ENCODE measurements around the gene PRKD1. TPM values are rescaled to one million over a fixed set of nuclear protein-coding genes. Genes with fewer than 3 reads are reported as not detected.

The PRKD1 gene
- total RNA-seq, 1 donor from 2014 or later: 13.5 TPM

- DNase-seq (ENCODE audit: low read depth, low spot score): no peak
- peaks cover 4% of the 10 kb centered on the region for H3K4me1 Mint-ChIP-seq
- H3K4me3 Mint-ChIP-seq: no peak overlapping the region
- no peaks in the 10 kb centered on the region for H3K9me3 Mint-ChIP-seq
- no peaks in the 10 kb centered on the region for H3K36me3 Mint-ChIP-seq (ENCODE audit: low read depth)
- no peaks in the 10 kb centered on the region for H3K27me3 Mint-ChIP-seq (ENCODE audit: low read depth)
- no peak overlapping the region for H3K27ac Mint-ChIP-seq (ENCODE audit: unreplicated experiment)
- no peak for TF ChIP-seq CTCF (conservative IDR thresholded peaks at IDR 0.05)
Measured at GRCh38 chr14:29895591-29896083, 32.0 kb downstream of the PRKD1 start.

- Mint-ChIP-seq H3K4me1 (peaks cover 4% of the 10 kb centered on the region), H3K27me3 (ENCODE audit: low read depth) (no peaks in the 10 kb centered on the region), H3K36me3 (ENCODE audit: low read depth) (no peaks in the 10 kb centered on the region), H3K27ac (ENCODE audit: unreplicated experiment) (no peak overlapping the region), H3K9me3 (no peaks in the 10 kb centered on the region), H3K4me3 (no peak overlapping the region)
- no peak for TF ChIP-seq CTCF (conservative IDR thresholded peaks at IDR 0.05)
- no peak for DNase-seq (ENCODE audit: low read depth, low spot score)
Measured at GRCh38 chr14:29893989-29894388, 33.7 kb downstream of the PRKD1 start.

GRCh38 chr14:29892327-29892726, 35.3 kb downstream of the PRKD1 start:
- H3K27me3 Mint-ChIP-seq (ENCODE audit: low read depth): no peaks in the 10 kb centered on the region
- H3K4me1 Mint-ChIP-seq: peaks cover 4% of the 10 kb centered on the region
- no peak overlapping the region for H3K27ac Mint-ChIP-seq (ENCODE audit: unreplicated experiment)
- no peak for TF ChIP-seq CTCF (conservative IDR thresholded peaks at IDR 0.05)
- H3K4me3 Mint-ChIP-seq: no peak overlapping the region
- H3K36me3 Mint-ChIP-seq (ENCODE audit: low read depth): no peaks in the 10 kb centered on the region
- no peaks in the 10 kb centered on the region for H3K9me3 Mint-ChIP-seq
- no peak for DNase-seq (ENCODE audit: low read depth, low spot score)

- H3K27me3 Mint-ChIP-seq (ENCODE audit: low read depth): no peaks in the 10 kb centered on the region
- H3K27ac Mint-ChIP-seq (ENCODE audit: unreplicated experiment): no peak overlapping the region
- no peak for TF ChIP-seq CTCF (conservative IDR thresholded peaks at IDR 0.05)
- no peak for DNase-seq (ENCODE audit: low read depth, low spot score)
- peaks cover 5% of the 10 kb centered on the region for H3K36me3 Mint-ChIP-seq (ENCODE audit: low read depth)
- no peaks in the 10 kb centered on the region for H3K4me1 Mint-ChIP-seq
- no peak overlapping the region for H3K4me3 Mint-ChIP-seq
- peaks cover 6% of the 10 kb centered on the region for H3K9me3 Mint-ChIP-seq
Measured at GRCh38 chr14:29885988-29886387, 41.7 kb downstream of the PRKD1 start.

GRCh38 chr14:29868000-29868399, 59.6 kb downstream of the PRKD1 start:
- no peaks in the 10 kb centered on the region for H3K36me3 Mint-ChIP-seq (ENCODE audit: low read depth)
- H3K27ac Mint-ChIP-seq (ENCODE audit: unreplicated experiment): no peak overlapping the region
- peaks cover 11% of the 10 kb centered on the region for H3K4me1 Mint-ChIP-seq
- H3K27me3 Mint-ChIP-seq (ENCODE audit: low read depth): no peaks in the 10 kb centered on the region
- H3K9me3 Mint-ChIP-seq: no peaks in the 10 kb centered on the region
- no peak for DNase-seq (ENCODE audit: low read depth, low spot score)
- H3K4me3 Mint-ChIP-seq: no peak overlapping the region
- no peak for TF ChIP-seq CTCF (conservative IDR thresholded peaks at IDR 0.05)

- Mint-ChIP-seq H3K9me3 (no peaks in the 10 kb centered on the region), H3K4me1 (peaks cover 11% of the 10 kb centered on the region), H3K27ac (ENCODE audit: unreplicated experiment) (no peak overlapping the region), H3K36me3 (ENCODE audit: low read depth) (no peaks in the 10 kb centered on the region), H3K4me3 (no peak overlapping the region), H3K27me3 (ENCODE audit: low read depth) (no peaks in the 10 kb centered on the region)
- DNase-seq (ENCODE audit: low read depth, low spot score): no peak
- no peak for TF ChIP-seq CTCF (conservative IDR thresholded peaks at IDR 0.05)
Measured at GRCh38 chr14:29865299-29865698, 62.3 kb downstream of the PRKD1 start.

Data from neural crest cell (in vitro differentiated cells).